ENCODE measurements around the gene PBX3.

The PBX3 gene

GRCh38 chr9:126000731-126001580 lies 253.8 kb downstream of the PBX3 start:
- DNase-seq: no peak

GRCh38 chr9:126001581-126002225 lies 254.5 kb downstream of the PBX3 start:
- no peak for DNase-seq

GRCh38 chr9:126002476-126003350 lies 255.5 kb downstream of the PBX3 start:
- DNase-seq: no peak

GRCh38 chr9:126009047-126009446 lies 261.9 kb downstream of the PBX3 start:
- DNase-seq: no peak

- DNase-seq: no peak
These were observed 267.6 kb downstream of the PBX3 start for GRCh38 chr9:126014726-126015125.

GRCh38 chr9:126015424-126015823 lies 268.3 kb downstream of the PBX3 start:
- no peak for DNase-seq

- DNase-seq: no peak
These were observed 269.6 kb downstream of the PBX3 start for GRCh38 chr9:126016579-126017290.
